Stimulated activated CD8-positive, alpha-beta memory T cell treated with anti-CD3 and anti-CD28 coated beads, Interleukin-15, amount 100 ng/mL, for 1 hour (primary cell): ENCODE measurements around the gene ELOVL6.

Source experiments
- DNase-seq: peaks from one replicate; pipeline ENCODE4 v3.0.0-alpha.2; 2020; ENCODE audit warnings: low read depth

ELOVL6 gene

DNA sequence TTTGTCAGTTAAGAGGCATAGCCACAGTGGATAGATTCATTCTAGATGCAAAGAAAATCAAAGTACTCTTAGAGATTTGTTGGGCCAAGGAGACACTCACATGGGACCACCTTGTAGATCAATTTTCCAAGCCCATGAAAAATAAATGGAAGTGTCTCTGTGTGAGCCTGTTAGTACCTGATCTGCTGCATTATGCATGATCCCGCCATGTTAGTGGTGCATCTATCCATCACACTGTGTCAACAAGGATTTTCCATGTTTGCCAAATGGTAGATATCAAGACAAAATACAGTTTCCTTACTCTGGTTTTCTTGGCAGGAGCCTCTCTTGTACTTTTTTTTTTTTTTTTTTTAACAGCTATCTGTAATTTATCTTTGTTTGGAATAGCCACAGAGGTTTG lies 173.4 kb downstream of the ELOVL6 start:
- DNase-seq = no peak

DNA sequence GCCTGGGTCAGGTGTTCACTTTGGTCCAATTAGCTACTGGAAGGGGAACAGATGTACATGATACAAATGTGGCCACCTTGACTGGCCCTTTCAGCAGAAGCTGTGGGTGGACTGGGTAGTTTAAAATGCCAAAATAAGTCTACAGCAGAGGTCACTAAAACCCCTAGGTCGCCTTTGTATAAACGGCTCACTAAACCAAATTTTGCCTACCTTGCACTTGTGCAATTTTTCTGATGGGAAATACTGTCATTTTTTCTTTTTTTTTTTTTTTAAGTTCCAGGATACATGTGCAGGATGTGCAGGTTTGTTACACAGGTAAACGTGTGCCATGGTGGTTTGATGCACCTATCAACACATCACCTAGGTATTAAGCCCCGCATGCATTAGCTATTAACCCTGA lies 176.0 kb downstream of the ELOVL6 start:
- no peak for DNase-seq

DNA sequence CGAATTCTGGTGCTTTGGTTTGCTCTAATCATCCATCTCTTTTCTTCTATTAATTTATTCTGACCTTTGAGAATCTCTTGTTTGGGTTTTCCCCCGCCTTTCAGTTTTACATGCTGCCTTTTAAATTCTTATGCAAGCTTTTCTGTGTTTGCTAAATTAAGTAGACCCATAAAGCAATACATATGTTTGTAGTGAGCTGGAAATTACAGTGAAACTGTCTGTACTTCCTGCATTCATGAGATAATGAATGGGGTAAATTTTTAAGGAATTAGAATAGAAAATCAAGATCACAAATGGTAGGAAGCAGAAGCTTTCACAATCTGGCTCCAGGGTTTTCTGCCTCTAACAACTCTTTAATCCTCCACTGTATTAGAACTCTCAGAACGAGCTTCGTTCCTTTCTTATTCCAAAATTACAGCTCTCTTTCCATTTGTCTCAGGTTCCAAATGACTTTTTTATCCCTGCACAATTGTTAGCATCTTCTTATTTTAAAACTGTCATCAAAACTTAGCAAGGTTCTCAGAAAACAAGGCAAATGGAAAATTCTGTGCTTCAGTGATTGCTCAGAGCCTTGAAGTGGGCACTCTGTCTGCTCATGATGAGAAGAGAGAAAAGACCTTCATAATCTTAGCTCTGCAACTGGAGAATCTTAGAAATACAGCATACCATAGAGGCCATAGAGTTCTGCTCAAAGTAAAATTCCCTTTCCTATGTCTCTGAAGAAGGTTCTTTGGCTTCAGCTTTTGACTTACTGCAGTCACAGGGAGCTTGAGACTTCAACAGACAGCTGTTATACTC lies 177.6 kb downstream of the ELOVL6 start:
- no peak for DNase-seq

DNA sequence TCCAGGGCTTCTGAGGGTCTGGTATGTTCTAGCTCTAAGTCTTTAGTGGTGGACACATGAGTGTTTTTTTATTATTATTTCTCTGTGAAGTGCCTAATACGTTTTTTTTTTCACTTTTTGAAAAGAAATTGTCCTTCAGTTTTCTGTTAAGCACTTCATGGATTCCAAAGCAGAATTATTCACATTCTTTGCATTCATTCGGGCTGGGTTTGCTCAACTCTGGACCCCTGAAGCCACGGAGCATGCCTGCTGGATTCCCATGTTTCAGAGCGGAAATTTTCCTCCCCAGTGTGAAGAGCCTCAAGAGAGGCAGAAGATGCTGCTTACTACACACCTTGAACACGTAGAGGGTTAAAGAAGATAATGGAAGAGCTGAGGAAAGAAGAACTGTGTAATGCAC lies 178.3 kb downstream of the ELOVL6 start:
- DNase-seq = no peak

DNA sequence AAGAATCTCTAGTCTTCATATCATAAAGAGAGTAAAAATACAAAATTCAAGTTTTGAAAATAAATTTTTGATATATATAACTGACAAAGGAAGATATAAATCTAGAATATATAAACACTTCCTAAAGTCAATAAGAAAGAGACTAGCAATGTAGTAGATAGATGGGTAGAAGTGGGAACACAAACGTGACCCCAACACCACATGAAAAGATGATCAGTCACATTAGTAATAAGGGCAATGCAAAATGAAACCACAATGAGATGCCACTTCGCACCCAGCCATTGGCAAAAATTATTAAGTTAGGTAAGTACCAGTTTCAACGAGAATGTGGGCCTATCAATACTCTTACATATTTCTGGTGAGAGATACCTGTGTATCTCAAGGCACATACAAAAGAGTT lies 179.3 kb downstream of the ELOVL6 start:
- DNase-seq = no peak

DNA sequence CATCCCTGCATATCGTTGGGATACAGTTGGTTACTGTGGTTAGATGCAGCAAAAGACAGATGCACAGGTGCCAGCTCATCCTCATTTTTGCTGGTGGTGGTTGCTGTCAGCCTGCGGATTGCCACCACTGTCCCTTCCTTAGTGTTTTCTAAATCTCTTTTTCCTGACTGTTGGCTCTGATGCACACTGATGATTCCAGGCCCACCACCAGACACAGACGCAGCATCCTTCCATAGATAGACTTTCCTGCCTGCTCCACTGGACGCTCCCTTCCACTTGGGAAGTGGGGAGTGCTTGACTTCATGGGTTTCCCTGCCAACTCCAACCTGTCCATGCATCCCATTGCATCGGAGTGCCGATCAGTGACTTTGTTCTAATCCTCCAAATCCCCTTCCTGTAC lies 184.2 kb downstream of the ELOVL6 start:
- no peak for DNase-seq

DNA sequence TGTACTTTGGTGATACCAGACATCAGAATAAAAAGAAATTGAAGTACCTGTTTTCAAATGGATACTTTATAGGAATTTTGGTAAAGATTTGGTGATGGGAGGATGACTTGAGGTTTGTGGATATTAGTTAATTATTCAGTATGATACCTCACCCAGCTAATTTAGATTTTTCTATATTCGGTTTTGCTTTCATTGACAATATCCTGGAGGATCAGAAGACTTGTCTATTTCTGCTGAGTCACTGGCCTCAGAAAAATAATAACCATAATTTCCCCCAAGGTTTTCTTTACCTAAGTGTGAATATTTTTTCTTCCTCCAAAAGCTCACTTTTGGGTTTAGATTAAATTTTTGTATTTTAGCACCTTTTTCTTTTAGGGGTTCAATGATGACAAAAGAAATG lies 185.5 kb downstream of the ELOVL6 start:
- DNase-seq = no peak

DNA sequence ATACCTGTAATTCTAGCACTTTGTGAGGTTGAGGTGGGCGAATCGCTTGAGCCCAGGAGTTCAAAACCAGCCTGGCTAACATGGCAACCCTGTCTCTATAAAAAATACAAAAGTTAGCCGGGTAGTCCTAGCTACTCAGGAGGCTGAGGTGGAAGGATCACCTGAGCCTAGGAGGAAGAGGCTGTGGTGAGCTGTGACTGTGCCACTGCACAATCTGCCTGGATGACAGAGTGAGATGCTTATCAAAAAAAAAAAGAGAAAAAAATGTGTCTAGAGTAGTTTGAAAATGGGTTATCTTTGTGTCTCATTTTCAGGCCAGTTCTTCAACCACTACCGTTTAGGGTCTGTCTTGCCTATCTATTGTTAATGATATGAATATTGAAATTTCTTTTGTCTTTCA lies 187.6 kb downstream of the ELOVL6 start:
- no peak for DNase-seq

DNA sequence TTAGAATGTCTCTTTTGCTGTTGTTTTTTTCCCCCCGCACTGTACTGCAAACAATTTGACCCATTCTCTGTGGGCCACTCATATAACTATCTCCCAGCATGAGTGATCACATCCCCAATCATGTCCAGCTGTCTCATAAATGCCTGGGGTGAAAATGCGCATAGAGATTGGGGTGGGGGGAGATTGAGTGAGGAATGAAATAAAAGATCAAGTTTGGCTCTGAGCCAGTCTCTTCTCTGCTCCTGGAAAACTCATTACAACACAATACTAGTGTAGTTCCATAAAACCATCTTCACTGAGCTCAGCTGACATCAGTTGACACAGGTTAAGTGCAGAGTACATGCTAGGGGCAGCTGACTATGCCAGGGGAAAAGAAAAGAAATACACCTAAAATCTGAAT lies 188.9 kb downstream of the ELOVL6 start:
- DNase-seq = no peak

DNA sequence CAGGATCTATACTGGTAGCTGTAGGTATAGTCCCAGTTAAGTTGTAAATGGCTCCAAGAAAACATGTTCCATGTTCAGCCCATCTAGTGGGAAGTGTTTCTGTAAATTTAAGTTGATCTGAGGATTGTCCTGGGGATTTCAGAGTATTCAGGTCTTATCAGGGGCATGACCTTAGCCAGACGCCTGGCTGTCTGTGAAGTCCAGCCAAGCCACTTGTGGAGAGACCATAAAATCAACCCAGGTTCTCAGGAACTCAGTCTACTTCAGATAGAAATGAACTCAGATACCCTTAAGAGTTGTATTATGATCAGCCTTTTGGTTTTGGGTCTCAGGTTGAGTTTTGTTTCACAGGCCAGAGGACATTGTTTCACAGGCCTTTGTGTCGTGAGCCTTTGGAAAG lies 189.9 kb downstream of the ELOVL6 start:
- DNase-seq = no peak

DNA sequence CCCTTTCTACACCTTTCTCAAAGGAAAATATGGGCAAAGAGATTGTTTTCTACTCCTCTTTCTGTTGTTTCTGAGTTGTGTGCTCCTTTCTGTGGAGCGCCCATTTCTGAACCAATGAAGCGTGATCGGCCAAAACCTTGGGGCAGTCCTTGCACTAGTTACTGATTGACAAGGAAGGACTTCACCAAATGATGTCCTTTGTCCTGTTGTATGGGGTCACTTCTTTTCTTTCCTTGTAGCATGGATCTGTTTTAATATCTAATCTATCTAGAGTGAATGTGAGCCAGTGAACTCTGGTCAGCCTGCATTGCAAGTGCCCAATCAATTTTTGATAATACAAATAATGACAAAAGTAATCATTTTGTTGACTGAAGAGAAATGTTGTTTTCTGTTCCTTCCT lies 191.2 kb downstream of the ELOVL6 start:
- DNase-seq = no peak

DNA sequence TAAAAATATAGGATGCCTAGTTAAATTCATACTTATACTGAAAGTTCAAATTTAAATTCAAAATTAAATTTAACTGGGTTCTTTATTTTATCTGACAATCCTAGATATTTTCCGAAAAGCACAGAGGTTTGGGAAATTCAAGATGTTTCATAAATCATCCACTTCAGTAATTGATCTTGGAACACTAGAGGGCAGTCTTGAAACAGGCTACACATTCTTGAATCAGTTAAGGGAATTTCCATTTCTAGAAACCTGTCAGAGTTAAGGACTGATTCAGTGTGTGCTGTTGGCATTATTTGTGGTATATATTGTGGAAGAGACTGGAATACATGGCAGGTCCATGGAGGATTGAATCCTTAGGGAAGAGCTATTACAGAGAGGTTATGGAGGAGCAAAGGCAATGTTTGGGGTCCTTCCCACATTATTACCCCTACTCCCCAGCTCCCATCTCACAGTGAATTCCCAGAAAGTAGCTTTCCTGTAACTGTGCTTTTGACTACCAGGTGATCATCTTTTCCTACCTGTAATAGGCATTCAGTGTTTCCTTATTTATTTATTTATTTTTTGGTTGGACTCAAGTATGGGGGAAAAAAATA lies 192.9 kb downstream of the ELOVL6 start:
- DNase-seq = no peak

DNA sequence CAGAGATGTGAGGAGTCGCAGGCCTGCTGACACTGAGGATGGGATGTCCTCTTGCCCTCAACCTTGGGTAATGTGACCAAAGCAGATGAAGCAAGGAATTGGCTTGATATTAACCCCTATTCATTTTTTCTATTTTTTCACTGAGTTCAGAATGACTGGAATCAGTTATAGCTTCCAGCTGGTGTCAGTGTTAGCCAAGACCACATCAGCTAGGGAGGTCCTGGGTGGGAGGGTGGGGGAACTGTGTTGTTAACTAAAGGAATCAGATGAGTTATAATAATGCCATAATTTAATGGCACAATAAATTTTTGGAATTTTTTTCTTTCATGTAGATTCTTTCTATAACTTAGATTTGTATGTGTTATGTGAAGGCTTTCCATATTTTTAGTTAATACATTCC lies 193.9 kb downstream of the ELOVL6 start:
- no peak for DNase-seq

DNA sequence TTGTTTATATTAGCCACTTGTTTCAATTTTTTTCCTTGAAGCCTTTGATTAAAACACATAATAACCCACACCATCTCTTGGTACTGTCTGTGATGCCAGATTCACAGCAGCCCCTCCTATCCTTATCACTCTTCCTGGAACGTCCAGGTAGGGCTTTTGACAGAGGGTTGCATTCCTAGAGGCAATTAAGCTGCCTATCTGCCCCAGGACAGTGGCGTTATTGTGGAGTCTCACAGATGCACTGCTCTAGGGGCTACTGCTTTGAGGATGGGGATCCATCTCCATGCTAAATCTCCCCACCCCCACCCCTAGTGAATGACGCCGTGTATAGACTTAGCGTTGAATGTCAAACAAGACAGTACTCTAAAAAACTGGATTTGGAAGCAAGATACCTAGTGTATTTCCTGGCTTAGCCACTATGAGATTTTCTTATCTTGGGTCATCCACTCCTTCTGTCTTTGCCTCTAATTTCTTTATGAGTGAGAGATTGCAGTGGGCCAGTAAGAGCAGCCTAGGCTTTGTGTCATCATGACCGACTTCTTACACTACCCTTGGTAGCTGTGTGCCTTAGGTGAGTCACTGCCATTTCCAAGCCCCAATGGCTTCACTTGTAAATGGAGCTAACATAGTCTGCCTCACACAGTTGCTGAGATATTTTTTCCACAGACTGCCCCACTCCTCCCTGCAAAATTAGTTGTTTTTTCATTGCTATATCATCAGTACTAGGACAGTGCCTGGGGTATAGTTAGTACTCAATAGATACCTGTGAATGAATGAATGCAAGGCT lies 194.8 kb downstream of the ELOVL6 start:
- DNase-seq = no peak

DNA sequence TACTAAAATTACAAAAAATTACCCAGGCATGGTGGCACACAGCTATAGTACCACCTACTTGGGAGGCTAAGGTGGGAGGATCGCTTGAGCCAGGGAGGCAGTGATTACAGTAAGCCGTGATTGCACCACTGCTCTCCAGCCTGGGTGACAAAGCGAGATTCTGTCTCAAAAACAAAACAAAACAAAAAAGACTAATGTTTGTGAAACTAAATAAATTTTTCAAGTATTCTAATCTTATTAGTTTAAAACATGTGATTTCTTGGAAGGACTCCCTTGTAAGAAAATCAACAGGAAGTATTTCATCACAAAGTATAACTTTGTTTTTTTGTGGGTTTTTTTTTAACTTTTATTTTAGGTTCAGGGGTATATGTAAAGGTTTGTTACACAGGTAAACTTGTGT lies 196.1 kb downstream of the ELOVL6 start:
- no peak for DNase-seq

DNA sequence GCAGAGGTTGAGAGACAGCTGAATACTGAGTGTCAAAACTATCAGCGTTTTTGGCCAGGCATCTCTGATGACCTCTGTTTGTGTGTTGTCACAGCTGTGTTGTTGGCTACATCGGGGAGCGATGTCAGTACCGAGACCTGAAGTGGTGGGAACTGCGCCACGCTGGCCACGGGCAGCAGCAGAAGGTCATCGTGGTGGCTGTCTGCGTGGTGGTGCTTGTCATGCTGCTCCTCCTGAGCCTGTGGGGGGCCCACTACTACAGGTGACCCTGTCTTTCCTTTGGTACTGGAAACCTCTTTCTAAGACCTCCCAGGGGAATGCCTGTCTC lies 198.9 kb downstream of the ELOVL6 start:
- no peak for DNase-seq

DNA sequence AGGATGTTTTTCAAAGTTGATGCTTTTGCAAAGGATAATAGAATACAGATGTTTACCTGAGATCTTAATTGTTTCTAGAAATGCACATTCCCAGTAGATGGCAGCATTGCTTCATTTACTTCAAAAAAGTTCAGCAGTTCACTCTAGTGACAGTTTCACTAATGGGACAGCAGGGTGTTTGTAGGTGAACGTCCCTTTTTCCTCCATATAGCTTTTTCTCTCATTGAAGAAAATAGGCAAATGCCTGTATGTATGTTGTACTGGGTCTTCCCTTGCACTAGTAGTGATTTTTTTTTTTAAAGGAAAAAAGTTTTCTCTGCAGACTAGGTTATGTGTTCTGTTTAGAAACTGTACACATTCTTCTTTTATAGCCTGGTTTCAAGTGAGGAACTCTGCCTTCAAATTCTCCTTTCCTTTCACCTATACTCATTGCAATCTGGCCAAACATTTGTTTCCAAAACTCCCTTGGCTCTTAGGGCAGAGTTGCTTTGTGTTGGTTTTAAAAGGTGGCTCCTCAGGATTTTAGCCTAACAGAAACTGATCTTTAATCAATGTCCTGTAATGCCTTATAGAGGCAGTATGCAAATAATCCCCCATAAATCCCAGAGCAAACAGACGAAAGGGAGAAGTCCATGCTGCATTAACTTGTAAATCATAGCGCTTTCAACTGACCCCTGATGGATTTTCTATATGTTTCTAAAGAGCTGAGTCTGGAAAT lies 199.4 kb downstream of the ELOVL6 start:
- DNase-seq = no peak

DNA sequence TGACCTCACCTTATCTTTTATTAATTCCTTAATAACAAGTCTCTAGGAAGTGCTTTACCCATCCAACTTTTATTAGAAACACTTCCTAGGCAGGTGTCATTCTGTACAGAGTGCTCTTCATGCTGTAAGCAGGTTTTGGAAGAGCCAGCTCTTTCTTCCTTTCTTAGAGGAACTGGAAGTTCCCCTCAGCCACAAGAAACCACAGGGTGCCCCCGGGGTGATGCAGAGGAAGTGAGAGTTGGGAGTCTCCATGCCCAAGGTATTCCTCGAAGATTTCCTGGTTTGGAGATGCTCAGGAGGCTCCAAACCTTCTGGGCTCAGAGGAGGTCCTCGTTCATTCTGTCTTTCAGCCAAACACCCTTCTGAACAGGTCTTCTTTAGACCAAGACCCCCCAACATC lies 201.9 kb downstream of the ELOVL6 start:
- DNase-seq = no peak
